Mesenteric fat pad (tissue), 1 donor: Measurements from ENCODE around the gene IGFN1. TPM values are rescaled to one million over a fixed set of nuclear protein-coding genes. Genes with fewer than 3 reads are reported as not detected.
"Not testable (repeated sequence)": the region's sequence is repeated elsewhere in the genome, so short reads cannot be mapped to it uniquely, and the experiment has no call there.

Source experiments
- DNase-seq: peaks from one replicate; pipeline ENCODE4 v3.0.0-alpha.2; 2020; ENCODE audit warnings: low spot score
- total RNA-seq: library from RNA; stranded (reverse); fragmentation: NEBNext Ultra II Directional; extraction: Animal tissue kit (Norgen Biotek cat#: 25700); gene quantifications from one replicate; pipeline ENCODE4 v1.2.1, GENCODE V29; 2021
- donor health status: DM: yes; HTN: yes; CAD: no.

The IGFN1 gene
- total RNA-seq, 1 donor from 2014 or later: not detected

DNA sequence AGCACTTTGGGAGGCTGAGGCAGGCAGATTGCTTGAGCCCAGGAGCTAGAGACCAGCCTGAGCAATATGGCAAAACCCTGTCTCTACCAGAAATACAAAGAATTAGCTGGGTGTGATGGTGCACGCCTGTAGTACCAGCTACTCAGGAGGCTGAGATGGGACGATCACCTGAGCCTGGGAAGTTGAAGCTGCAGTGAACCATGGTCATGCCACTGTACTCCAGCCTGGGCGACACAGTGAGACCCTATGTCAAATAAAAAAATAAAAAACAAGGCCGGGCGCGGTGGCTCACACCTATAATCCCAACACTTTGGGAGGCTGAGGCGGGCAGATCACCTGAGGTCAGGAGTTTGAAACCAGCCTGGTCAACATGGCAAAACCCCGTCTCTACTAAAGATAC, 27.6 kb upstream of the IGFN1 start:
- DNase-seq: not testable (repeated sequence)

DNA sequence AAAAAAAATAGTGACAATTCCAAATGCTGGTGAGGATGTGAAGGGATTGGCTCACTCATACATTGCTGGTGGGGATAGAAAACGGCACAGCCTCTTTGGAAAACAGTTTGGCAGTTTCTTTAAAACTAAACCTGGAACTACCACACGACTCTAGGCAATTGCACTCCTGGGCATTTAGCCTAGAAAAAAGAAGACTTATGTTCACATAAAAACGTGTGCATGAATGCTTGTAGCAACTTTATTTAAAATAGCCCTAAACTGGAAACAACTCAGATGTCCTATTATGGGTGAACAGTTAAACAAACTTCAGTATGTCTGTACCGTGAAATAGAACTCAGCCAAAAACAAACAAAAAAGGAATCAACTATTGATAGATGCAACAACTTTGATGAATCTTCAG, 26.9 kb upstream of the IGFN1 start:
- DNase-seq: no peak

DNA sequence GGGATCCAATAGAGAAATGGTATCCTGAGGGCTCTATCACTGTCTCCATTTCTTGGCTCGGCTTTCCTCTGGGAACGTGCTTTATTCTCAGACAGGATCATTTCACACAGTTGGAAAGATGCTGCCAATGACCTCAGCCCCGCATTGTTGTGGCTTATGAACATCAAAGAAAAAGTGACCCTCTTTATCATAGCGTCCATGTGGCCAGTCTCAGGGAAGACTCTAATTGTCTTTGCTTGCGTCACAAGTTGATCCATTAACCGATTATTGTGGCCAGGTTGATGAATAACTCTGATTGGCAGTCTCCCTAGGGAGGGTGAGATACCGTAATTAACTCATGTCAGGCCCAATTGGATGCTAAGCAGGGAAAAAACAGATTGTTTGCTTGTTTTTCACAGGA, 26.0 kb upstream of the IGFN1 start:
- DNase-seq: no peak

DNA sequence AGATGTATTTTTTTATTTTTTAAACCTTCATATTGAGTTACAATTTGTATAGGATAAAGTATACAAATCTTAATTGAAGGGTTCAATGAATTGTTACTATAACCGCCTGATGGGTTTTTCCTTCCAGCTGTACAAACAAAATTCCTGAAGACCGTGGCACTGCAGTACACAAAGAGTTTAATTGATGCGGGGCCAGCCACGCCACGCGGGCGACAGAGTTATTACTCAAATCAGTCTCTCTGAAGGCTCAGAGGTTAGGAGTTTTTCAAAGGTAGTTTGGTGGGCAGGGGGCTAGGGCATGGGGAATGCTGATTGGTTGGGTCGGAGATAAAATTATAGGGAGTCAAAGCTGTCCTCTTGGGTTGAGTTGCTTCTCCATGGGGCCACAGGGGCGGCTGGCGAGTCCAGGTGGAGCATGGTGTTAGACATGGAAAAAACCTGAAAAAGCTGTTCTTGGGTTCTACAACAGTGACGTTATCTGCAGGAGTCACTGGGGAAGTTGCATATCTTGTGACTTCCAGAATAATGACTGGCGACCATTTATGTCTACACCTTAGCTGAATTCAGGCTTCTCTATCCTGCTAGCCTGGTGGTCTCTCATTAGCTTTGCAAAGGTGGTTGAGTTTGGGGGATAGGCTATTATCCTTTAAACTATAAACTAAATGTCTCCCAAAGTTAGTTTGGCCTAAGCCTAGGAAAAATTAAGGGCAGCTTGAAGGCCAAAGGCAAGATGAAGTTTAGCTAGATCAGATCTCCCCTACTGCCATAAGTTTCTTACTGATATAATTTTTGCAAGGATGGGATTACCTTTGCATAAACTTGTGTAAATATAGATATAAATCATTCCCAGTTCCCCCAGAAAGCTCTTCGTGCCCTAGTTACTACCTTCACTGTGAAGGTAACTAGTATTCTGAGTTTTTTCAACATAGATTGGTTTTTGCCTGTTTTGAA, 23.3 kb upstream of the IGFN1 start:
- DNase-seq: no peak

DNA sequence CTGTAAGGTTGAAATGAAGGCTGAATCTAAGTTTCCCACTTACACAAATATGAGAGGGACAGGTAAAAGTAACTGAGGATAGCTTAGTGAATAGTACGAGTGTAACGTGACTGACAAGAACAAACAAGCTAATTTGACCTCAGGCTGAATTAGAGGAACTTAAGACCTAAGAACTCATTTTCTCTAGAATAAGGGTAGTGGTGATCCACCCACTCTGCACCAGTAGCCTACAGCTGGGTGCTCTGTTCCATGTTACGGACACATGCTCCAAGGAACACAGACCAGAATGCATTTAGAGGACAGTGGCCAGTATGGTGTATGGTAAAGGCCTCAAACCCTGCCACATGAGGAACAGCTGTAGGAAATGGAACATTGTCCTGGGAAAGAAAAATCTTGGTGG, 21.4 kb upstream of the IGFN1 start:
- no peak for DNase-seq

- no peak for DNase-seq
Observed at GRCh38 chr1:201169971-201170532, 20.6 kb upstream of the IGFN1 start.

DNA sequence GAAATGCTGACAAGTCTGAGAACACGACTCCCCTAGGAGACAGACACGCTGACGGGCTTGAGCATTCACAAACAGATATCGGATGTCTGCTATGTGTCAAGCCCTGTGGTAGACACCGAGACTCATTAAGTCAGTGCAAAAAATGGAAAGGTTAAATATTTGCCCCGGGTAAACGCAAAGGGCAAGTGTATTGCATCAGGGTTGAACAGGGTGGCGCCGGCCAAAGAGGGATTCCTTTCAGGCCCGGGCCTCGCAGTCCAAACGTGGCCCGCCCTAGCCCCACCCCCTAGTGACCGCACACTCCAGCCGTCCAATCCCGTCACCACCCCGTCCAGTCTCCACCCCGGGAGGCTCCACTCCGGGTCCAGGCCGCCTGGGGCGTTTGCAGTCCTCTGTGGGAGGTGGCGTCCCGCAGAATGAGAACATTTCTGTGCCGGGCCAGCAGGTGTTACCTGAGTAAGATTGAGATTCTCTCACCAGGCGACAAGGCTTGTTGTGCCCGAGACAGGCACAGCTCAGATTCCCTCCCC, 20.0 kb upstream of the IGFN1 start:
- DNase-seq: peak; percentile 97

DNA sequence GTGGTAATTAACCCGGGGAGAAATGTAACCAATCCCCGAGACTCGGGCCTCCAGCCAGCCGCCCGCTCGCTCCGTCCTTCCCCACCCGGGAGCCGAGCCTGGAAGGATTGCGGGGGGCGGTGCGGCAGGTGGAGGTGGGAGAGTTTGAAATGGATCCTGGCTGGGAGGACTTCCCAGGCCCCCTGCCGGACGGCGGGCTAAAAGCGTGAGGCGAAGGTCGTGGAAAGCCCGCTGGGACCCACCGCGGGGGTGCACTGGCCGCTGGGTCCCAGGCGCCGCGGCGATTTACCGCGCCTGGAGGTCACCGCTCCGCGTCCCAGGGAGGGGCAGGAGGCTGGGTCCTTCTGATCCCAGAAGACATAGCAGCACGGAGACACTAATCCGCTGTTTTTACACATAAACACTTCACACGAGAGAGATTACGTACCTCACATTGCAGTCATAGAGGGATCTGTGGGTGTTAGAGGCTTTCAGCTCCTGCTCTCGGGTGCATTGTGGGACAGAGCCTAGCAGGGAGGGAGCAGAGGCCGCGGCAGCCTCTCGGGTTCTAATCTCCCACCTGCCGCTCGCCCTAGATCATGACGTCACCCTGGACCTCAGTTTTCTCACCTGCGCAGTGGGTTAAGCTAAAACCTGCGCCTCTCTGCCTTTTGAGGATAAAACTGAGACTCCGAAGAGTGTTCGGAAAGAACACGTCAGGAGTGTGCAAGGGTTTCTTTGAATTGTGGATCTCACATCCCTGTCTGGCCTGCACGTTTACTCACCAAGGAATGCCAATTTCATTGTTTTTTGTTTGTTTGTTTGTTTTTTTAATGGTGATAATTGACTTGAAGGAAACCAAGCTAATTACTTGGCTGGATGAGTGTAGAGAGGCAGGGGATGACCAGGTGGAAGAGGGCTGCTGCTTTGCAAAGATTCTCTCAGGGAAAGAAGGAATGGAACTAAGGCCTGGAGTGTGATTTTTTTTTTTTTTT, 19.3 kb upstream of the IGFN1 start:
- DNase-seq: no peak

DNA sequence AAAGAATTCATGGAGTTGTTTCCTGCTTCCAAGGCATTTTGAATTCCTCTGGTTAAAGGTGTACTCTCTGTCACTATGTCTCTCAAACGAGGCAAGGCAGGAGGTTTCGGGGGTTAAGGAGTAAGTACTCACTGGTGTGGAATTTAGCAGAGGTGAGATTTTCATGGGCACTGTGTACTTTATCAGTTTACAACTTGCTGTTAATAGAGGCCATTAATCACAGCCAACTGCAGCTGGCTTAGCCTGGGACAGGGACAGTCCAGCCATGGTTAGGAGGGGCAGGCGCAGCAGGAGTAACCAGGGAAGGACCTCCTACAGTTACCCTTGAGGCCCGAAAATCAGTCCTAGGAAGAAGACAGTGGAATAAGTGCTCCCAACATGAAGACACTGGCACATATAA, 18.3 kb upstream of the IGFN1 start:
- no peak for DNase-seq

GRCh38 chr1:201172999-201173610, 17.5 kb upstream of the IGFN1 start:
- DNase-seq: no peak

- DNase-seq: no peak
Observed at GRCh38 chr1:201173736-201174135, 16.9 kb upstream of the IGFN1 start.

GRCh38 chr1:201175820-201176500, 14.7 kb upstream of the IGFN1 start:
- no peak for DNase-seq

DNA sequence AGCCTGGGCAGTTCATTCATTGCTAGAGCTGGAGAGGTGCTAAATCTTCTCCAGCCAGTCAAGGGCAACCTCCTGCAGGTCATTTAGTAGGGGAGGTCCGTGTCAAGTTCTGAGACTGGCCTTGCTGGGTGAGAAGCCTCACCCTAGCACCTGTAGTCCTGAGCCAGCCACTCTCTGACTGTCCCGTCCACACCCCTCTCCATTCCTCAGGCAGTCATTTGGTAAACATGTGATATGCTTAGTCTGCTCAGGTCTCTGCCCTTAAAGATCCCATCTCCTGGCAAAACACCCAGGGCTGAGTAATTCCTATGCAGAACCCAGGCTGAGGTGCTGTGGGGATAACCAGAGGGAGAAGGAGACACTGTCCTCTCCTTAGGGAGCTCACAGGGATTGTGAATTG, 13.7 kb upstream of the IGFN1 start:
- DNase-seq: no peak

GRCh38 chr1:201178718-201179117, 11.9 kb upstream of the IGFN1 start:
- peak; percentile 26 for DNase-seq

- DNase-seq: no peak
Observed at GRCh38 chr1:201180141-201180540, 10.5 kb upstream of the IGFN1 start.

DNA sequence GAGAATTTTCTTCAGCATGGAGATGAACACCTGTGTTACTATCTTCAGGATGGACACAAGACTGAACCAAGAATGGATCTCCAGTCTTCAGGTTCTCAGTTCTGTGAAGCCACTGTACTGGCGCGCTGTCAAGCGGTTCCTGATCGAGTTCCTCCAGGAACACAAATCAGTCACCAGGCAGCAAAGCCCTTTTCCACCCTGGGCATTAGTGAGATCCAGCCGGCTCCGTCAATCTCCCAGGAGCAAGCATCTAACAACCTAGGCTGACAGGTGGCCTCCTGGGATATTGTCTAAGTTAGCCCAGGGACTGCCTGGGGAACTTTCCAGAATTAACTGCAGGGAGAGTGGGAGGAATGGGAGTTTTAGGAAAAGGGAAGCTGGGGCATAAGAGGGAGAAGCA, 9.7 kb upstream of the IGFN1 start:
- peak; percentile 55 for DNase-seq

GRCh38 chr1:201181323-201181722, 9.3 kb upstream of the IGFN1 start:
- DNase-seq: no peak

- peak; percentile 22 for DNase-seq
Observed at GRCh38 chr1:201181726-201182125, 8.9 kb upstream of the IGFN1 start.

GRCh38 chr1:201183209-201183608, 7.4 kb upstream of the IGFN1 start:
- DNase-seq: no peak

- DNase-seq: peak; percentile 59
Observed at GRCh38 chr1:201183753-201184152, 6.9 kb upstream of the IGFN1 start.
